H7 (cell line): Measurements from ENCODE around the gene TUFT1. TPM values are rescaled to one million over a fixed set of nuclear protein-coding genes. Genes with fewer than 3 reads are reported as not detected.
"Not testable (repeated sequence)": the region's sequence is repeated elsewhere in the genome, so short reads cannot be mapped to it uniquely, and the experiment has no call there.

Experiments used
- DNase-seq: peaks from one replicate; pipeline ENCODE4 v3.0.0; 2012
- H3K27me3 ChIP-seq: 2 replicates; pipeline ENCODE4 v1.6.0; 2011; ENCODE audit warnings: mild to moderate bottlenecking, low read length; ENCODE audit not compliant: control insufficient read depth, insufficient read depth
- H3K36me3 ChIP-seq: replicated peaks from 2 replicates; pipeline ENCODE4 v1.5.1; 2011; ENCODE audit warnings: low read length; ENCODE audit not compliant: control insufficient read depth, insufficient read depth
- H3K4me3 ChIP-seq: 2 replicates; pipeline ENCODE4 v1.5.1; 2011; ENCODE audit warnings: low read depth, mild to moderate bottlenecking, control low read depth, low read length, moderate library complexity; ENCODE audit not compliant: insufficient read depth
- total RNA-seq: library from RNA; depleted of rRNA; stranded (reverse); fragments of >200 nt; shearing (Covaris generic); gene quantifications from 2 replicates; pipeline ENCODE4 v1.2.3, GENCODE V29; 2014

TUFT1 gene
- total RNA-seq, 1 experiment from 2014 or later = 11.3 TPM

GRCh38 chr1:151594143-151594625 lies 54.1 kb downstream of the TUFT1 start:
- DNase-seq = peak; percentile 91
- Histone ChIP-seq H3K27me3 (no peaks in the 10 kb centered on the region), H3K36me3 (no peaks in the 10 kb centered on the region), H3K4me3 (peak overlapping the region; percentile 43)

- DNase-seq = no peak
- no peaks in the 10 kb centered on the region for H3K36me3 ChIP-seq
- no peaks in the 10 kb centered on the region for H3K27me3 ChIP-seq
- no peak overlapping the region for H3K4me3 ChIP-seq
These were observed 56.3 kb downstream of the TUFT1 start for GRCh38 chr1:151596166-151596953.

DNA sequence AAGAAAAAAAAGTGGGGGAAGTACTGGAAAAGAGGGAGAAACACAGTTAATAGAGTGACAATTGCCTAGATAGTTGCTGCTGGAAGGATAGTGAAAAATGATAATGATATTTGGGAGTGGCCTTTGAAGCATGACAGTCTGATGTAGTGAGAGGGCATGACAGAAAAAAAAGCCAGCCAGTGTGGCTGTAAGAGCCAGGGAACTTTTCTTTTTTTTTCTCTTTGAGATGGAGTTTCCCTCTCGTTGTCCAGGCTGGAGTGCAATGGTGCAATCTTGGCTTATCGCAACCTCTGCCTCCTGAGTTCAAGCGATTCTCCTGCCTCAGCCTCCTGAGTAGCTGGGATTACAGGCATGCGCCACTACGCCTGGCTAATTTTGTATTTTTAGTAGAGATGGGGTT lies 62.4 kb downstream of the TUFT1 start:
- DNase-seq, H3K27me3 ChIP-seq, H3K36me3 ChIP-seq, H3K4me3 ChIP-seq: not testable (repeated sequence)

DNA sequence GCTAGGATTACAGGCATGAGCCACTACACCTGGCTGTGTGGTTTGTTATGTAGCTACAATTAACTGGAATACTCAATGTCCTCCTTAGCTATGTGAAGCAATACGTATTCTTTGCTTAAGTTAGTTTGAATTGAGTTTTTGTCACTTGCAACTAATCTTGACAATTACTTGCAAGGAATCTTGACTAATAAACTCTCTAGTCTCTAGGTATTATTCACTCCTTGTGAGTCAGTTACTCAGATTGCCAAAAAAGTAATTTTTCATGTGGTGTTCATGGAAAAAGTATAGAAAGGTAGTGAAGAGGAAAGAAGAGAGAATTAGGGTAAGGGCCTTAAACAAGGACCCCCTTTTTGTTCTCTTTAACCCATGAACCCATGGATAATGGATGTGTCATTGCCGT lies 64.2 kb downstream of the TUFT1 start:
- no peak for DNase-seq

DNA sequence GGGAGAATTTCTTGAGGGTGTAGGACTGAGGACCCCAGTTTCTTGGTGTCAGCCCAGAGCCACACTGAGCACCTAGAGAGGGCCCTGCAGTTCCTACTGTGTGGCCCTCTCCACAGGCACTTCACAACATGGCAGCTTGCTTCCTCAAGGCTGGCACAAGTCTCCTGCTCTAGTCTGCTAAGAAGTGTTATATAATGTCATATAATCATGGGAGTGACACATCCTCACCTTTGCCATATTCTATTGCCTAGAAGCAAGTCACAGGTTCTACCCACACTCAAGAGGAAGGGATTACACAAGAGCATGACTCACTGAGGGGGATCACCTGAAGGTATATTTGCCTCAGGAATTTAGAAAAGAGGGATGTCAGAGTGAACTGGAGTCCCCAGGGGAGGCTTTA lies 66.3 kb downstream of the TUFT1 start:
- Histone ChIP-seq H3K27me3 (no peaks in the 10 kb centered on the region), H3K4me3 (no peak overlapping the region), H3K36me3 (no peaks in the 10 kb centered on the region)
- DNase-seq = no peak

More for the DNA sequence above, 64.2 kb downstream of the TUFT1 start:
- Histone ChIP-seq H3K27me3 (no peaks in the 10 kb centered on the region), H3K4me3 (no peak overlapping the region), H3K36me3 (no peaks in the 10 kb centered on the region)

DNA sequence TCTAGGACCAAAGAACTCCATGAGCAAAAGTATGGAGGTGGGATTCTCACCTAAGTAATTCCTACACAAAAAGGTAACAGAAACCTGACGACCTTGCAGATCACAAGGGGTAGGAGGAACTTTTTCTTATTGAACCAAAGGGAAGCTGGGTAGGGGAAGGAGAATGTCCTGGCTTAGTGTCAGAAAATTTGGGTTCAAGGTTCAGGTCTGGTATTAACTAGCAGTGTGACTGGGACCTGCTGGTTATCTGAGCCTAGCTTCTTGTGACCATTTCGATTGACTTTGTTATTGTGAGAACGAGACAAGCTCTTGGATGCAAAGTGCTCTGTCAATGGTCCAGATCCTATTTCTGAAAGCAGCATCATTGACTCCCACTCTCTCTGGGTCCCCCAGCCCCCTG lies 66.7 kb downstream of the TUFT1 start:
- Histone ChIP-seq H3K36me3 (no peaks in the 10 kb centered on the region), H3K27me3 (no peaks in the 10 kb centered on the region), H3K4me3 (no peak overlapping the region)
- no peak for DNase-seq

- H3K27me3 ChIP-seq = no peaks in the 10 kb centered on the region
- H3K4me3 ChIP-seq = no peak overlapping the region
- H3K36me3 ChIP-seq = no peaks in the 10 kb centered on the region
- no peak for DNase-seq
These were observed 70.0 kb downstream of the TUFT1 start for GRCh38 chr1:151610142-151610541.

DNA sequence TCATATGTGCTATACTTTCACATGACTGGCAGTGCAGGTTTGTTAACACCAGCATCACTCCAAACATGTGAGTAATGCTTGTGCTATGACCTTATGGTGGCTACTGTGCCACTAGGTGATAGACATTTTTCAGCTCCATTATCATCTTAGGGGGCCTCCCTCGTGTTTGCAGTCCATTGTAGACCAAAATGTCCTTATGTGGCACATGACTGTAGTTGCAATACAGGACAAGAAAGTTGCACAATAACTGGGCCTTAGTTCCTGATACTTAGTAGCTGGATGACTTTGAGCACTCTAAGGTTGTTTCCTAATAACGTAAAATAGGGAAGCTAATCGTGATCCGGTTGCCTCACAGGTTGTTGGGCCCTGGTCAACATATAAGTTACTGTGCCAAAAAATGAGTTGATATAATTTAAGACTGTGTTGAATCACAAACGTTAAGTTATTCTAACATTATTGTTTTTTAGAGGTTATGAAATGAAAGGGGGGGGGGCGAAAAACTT lies 71.2 kb downstream of the TUFT1 start:
- no peak overlapping the region for H3K4me3 ChIP-seq
- H3K27me3 ChIP-seq = no peaks in the 10 kb centered on the region
- H3K36me3 ChIP-seq = no peaks in the 10 kb centered on the region
- DNase-seq = no peak

GRCh38 chr1:151611832-151612500 lies 71.9 kb downstream of the TUFT1 start, which contains the start of gene SNX27:
SNX27 (plus strand) TSS chr1:151612050; CDS start chr1:151612202, 152 bp downstream.
- Histone ChIP-seq H3K36me3 (no peaks in the 10 kb centered on the region), H3K4me3 (peak within 1 kb of the TSS; percentile 94), H3K27me3 (no peaks in the 10 kb centered on the region)
- DNase-seq = peak; percentile 96

DNA sequence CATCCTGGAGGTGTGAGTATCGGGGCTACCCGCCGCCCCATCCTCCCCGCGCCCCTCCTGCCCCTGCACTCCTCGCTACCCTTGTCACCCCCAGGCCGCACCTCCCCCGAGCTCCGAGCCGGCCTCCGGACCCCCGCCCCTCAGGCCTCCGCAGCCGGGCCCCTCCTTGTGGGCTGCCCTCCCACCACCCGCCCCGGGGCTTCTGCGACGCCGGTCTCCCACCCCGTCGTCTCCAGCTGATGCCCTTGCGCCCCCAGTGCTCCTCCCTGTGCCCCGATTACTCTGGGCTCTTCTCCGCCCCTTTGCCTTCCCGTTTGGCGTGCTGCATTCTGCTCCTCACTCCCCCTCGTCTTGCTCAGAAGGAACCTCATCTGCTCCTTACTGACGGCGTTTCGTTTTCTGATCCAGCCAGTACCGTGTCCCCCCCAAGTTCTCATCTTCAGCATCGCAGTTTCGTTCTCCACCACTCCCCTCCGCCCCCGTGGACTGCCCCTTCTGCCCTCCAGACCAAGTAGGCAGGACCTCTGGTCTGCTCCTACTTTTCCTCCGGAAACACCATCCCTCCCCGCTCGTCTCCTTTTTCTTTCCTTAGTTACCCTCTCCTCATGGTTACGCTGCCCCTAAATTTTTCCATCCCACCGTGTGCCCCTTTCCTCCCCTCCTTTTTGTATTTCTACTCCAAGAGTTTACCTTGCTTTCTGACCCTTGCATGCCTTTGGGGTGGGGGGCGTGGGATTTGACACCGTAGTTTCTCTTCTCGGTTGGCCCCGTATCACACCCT lies 72.6 kb downstream of the TUFT1 start:
- no peaks in the 10 kb centered on the region for H3K36me3 ChIP-seq
- peak; percentile 83 for DNase-seq
- no peaks in the 10 kb centered on the region for H3K27me3 ChIP-seq
- H3K4me3 ChIP-seq = peak overlapping the region; percentile 94

- Histone ChIP-seq H3K27me3 (no peaks in the 10 kb centered on the region), H3K36me3 (no peaks in the 10 kb centered on the region), H3K4me3 (peak overlapping the region; percentile 94)
- DNase-seq = peak; percentile 33
These were observed 73.2 kb downstream of the TUFT1 start for GRCh38 chr1:151613282-151613780.

DNA sequence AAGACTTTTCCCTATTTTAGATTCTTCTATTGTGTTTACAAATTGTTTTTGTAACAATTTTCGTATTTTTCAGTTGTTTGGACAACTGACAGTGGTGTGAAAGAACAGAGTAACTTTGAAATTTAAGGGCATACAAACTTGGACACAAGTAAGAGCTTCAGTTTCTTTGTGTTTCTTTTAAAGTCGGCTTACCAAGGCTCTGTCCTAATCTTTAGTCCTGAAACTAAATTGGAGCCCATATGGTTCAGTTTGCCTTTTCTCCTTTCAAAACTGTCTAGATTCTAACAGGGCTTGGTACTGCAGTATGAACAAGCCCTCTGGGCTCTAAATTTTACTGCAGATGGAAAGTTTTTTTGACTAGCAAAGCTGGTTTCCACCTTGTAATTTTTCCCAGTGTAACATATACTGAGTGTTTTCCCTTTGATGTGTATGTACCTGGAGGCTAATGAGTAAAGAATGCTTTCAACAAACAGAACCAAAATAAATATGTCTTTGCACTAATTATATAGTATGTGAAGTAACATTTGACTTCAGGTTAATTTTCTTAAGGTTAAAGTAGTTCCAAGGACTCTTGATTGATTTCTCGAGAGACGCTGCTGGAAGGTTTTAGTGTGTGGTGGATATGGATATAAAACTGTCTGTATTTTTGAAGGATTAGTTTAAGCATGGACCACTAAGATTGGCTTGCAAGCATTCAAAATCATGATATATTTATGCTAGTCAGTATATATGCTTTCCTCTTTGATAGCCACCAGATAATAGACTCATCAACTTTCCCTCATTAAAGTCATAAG lies 75.8 kb downstream of the TUFT1 start:
- H3K36me3 ChIP-seq = no peaks in the 10 kb centered on the region; the same call in 1 of the 2 replicates
- DNase-seq = no peak
- H3K4me3 ChIP-seq = no peak overlapping the region
- no peaks in the 10 kb centered on the region for H3K27me3 ChIP-seq

DNA sequence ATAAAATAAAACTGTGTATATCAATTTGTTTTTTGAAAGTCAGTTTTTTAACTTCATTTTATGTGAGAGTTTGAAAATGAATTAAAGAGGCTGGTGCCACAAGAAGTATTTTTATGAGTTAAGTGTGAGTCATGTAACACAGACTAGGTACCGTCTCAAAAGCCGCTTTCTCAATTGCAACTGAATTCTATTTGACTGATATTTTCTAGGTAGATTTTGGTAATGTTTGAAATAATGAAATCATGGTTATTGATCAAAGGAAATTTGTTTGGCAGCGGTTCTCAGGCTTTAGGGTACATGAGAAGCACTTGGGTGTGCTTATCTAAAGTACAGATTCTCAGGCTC lies 76.4 kb downstream of the TUFT1 start:
- no peak overlapping the region for H3K4me3 ChIP-seq
- DNase-seq = no peak

DNA sequence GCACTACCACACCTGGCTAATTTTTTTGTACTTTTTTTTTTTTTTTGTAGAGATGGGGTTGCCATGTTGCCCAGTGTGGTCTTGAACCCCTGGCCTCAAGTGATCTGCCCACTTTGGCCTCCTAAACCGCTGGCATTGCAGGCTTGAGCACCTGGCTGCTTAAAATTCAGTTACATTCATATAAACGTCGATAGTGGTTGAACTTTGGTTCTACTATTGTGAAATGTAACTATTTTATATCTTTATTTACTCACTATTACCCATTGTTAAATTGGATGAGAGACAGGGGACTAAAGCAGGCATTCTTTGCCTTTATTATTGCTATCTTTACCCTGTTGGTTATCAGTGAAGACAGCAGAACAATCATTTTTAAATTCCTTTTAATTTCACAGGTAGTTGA lies 77.9 kb downstream of the TUFT1 start:
- Histone ChIP-seq H3K27me3 (no peaks in the 10 kb centered on the region), H3K4me3 (no peak overlapping the region), H3K36me3 (no peaks in the 10 kb centered on the region; the same call in 1 of the 2 replicates)
- DNase-seq = no peak

More for the DNA sequence above, 76.4 kb downstream of the TUFT1 start:
- Histone ChIP-seq H3K36me3 (no peaks in the 10 kb centered on the region; the same call in 1 of the 2 replicates), H3K27me3 (no peaks in the 10 kb centered on the region)
